NK-92 (cell line): ENCODE results near the gene CYREN.
"Not testable (repeated sequence)": the region's sequence is repeated elsewhere in the genome, so short reads cannot be mapped to it uniquely, and the experiment has no call there.

Experiments used
- DNase-seq: peaks from one replicate; lab custom pipeline; 2025; ENCODE audit not compliant: unreplicated experiment; lab: John Stamatoyannopoulos, UW

CYREN gene

DNA sequence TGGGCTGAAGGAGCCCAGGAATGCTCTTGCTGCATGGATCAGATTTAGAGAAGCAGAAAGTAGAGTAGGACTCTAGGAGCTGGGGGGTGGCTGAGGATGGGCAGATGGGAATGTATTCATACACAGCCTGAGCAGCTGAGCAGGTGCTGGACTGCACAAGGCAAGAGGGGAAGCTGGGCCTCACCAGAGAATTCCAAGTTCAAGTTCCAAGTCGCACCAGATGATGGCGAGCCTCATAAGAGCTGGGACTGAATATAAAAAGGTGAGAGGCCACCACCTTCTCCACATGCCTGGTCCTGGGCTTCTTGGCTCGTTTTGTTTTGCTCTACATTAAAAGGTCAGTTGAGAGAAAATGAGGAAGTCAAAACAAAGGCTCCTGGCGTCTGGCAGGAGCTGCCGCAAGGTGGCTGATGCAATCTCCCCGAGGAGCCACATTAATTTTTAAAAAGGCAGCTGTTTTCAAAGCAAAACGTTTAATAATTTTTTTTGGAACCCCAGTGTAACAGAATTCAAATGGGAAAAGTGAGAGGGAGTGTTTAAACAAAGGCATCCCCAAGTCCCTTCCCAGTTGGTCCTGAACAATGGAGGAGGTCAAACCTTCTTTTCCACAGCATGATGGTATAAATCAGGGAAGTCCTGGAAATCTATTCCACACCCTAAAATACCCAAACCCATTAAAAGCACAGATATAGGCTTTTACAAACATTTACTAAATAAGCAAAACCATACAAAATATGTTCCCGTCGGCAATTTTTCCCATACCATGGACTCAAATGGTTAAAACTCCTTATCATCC lies 9.5 kb downstream of the CYREN start:
- no peak for DNase-seq

DNA sequence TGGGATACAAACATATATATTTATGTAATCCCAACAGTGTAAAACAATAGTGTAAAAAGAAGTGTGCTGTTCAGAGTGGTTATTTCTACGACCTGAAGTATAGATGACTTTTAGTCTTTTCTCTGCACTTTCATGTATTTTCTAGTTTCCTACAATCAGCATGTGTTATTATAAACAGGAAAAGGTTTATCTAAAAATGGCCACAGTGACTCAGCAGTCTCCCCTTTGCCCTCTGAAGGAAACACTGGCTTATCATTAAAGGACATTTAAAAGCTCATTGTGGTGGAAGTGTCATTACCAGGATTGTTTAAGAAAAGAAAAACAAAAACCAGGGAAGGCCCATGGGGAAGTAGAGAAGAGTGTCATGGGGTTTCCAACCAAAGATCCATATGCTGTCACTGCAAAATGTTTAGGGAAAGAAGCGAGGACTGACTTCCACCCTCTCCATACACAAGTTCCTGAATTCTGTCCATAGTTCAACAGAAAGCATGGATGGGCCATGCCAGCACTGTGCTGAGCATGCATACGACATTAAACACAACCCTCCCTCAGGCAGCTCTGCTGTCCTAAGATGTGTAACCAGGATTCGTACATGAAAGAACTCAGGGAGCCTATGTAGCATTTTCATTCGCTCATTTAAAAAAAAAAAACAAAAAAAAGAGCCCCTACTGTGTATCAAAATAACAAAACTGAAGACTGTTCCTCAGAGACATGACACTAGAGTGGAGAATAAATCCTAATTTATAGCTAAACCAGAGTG lies 10.2 kb downstream of the CYREN start:
- no peak for DNase-seq

DNA sequence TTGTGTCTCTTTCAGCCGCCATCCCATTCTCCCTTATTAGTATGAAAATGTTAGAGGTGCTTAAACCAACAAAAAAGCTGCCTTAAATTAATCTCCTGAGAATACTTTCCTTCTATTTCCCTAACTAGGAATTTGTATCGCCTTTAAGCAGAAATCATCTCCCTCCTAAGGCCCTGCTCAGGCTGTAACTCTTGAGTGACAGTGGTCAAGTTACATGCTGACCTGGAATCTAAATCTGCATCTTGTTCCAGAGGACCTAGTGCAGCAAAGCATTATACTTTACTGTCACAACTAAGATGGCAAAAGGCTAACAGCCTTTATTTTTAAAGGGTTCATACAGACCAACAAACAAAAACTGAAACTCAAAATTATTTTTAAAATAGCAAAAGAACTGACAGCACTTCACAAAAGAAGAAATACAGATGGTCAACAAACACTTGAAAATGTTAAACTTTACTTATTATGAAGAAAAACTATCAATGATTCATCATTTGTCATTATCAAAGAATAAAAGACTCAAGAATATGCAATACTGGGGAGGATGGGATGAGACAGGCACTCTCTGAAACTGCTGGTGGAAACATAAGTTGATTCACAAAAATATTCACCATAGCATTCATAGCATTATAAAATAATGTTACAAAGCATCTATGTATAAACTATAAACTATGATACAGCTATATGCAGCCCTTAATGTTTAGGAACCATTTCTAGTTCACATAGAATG lies 11.0 kb downstream of the CYREN start:
- no peak for DNase-seq

DNA sequence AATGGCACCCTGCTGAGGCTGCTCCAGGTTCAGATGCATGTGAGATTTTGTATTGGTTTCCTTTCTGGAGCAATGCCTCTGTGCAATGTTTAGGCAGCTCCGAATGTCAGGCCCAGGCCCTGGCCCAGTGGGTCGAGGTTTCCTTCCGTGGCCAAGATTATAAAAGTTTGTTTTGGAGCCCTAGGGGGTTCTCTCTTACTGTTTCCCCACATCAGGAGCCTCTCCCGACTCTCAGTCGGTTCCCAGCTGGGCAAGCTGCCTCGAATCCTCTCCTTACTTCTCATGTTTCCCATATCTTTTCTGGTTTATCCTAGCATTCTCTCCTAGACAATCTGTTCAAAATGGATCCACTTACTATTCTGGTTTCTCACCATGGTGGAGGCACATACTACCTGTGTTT lies 11.6 kb downstream of the CYREN start:
- DNase-seq = no peak

DNA sequence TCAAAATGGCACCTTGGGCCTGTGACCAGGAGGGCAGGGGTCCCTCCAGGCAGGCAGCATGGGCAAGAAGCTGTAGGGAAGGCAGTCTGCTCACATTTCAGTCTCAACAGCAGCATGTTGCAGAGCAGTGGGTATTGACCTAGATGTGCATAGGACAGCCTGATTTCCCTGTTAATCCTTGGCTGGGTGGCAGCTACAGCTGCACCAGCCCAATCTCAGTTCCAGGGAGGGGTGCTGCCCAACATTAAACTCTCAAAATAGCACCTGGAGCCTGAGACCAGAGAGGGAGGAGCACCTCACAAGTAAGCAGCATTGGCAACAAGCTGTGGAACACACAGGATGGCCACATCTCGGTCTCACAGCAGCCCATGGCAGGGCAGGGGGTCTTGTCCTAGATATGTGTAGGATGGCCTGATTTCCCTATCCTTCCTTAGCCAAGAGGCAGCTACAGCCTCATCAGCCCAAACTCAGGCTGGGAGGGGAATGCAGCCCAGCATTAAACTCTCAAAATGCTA lies 12.3 kb downstream of the CYREN start:
- DNase-seq = no peak

DNA sequence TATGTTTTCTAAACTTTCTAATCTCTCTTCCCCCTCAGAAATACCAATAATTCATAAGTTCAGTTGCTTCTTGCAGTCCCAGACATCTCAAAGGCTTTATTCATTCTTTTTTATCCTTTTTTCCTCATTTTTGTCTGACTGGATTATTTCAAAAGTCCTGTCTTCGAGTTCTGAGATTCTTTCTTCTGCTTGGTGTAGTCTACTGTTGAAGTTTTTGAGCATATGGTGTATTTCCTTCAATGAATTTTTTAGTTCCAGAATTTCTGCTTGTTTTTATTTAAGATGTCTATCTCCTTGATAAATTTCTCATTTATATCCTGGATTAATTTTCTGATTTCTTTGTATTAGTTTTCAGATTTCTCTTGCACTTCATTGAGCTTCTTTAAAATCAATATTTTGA lies 14.2 kb downstream of the CYREN start:
- DNase-seq = no peak

DNA sequence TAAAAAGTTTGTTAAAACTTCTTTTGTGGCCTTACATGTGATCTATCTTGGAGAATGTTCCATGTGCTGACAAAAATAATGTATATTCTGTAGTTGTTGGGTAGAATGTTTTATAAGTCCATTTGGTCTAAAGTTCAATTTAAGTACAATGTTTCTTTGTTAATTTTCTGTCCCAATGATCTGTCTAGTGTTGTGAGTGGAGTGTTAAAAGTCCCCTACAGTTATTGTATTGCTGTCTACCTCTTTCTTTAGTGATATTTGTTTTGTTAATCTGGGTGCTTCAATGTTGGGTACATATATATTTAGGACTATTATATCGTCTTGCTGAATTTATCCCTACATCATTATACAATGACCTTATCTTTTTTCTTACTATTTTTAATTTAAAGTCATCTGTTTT lies 15.8 kb downstream of the CYREN start:
- DNase-seq = no peak

DNA sequence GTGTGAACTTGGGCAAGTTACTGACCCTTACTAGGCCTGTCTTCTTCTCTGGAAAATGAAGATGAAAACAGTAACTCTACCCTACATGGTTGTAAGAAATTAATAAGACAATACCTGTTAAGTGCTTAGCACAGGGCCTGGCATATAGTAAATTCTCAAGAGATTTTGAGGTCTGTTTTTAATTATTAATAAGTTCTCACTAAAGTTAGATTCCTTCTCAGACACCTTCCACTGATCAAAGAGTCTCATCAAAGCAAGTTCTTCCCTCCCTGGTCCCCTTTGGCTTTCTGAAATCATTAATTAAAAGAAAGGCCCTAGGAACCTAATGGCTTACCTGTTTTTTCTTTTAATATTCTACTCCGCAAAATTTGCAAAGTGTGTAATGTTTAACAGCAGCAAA lies 18.1 kb downstream of the CYREN start:
- no peak for DNase-seq

DNA sequence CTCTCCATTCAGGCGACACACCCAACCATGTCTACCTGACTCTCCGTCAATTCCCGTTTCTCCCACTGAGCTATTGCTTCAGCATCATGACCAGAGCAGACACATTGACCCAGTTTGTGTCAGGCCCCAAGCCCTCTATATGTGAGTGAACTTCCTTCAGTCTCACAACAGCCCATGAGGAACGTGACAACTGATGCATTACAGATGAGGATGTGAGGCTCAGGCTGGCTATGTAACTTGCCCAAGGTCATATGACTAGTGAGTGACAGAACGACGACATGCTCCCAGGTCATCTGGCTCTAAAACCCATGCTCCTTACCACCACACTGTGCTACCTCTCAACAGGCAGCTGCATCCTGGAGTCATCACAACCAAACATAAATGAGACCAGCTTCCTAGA lies 19.0 kb downstream of the CYREN start:
- no peak for DNase-seq

DNA sequence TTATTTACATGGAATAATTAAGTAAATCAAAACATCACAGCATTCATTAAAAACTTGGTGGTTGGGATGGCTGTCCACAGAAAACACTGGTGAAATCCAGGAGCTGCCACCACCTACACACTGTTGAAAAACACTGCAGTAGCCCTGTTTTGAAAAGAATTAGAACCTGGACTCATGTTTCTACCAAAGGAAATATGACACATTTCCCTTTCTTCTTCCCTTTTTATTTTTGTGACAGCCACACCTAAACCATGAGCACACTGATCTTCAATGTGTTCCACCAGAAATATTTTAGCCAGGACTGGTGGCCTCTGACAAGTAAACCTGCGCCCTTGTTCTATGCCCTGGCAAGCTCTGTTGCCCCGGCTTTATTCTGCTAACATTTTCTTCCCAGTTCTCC lies 19.4 kb downstream of the CYREN start:
- no peak for DNase-seq

DNA sequence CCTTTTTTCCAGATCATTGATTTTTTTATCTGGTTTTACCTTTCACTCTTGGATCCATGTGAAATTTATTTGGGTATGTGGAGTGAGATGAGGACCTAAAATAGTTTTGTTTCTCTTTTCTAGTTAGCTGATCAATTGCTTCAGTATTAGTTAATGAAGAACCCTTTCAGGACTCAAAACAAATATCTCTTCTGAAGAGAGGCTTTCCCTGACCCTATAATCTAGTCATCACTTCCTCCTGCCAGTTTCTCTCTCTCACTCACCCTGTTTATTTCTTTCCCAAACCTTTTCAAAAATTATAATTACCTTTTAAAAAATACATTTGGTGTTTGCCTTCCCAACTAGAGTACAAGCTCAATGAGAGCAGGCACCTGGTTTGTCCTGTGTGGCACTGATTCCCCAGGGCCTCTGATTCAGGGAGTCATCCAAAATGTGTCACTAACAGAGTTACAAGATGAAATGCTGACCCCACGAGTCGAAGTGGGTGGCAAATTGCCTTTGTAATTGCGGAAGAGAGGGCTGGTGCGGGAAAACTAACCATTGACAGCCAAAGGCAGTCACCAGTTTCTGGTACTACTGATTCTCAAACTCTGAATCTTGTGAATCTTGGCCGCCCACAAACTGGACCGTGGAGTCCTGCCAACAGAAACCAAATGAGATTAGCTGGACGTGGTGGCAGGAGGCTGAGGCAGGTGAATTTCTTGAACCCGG lies 20.3 kb downstream of the CYREN start:
- no peak for DNase-seq

DNA sequence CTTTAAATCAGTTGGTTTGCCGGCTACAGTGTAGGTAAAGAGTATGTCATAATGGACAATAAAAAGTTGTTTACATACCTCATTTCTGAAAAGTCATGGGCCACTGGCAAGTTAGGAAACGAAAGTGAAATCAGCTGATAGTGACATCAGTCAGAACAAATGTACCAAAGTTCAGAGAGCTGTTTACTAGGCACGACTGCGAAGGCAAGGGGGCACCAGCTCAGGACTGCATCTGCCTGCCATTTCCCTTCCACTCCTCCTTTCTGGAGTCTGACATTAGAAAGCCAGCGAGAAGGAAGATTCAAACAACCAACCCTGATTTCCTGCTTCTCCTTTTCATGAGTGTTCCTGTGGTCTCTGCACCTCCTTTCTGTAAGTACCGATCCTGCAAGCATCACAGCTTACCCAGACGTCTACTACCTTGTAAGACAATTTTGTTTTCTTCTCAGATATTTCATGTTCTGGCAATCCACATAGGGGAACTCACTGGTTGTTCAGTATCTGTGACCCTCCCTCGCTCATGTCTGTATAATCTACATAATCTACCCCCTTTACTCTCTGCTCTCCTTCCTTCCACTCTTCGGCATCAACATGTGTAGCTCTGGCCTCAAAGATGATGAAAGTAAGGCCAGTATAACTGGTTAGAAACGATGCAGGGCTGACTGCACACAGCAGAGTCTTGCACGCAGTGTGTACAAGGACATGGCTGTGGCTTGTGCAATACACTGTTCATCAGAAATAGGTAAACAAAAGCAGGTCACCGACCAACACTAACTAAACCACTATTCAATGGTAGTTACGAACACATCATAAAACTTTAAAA lies 22.4 kb downstream of the CYREN start, which contains the start of gene TMEM140:
TSS of gene TMEM140 (plus strand) at position 174 of the 823 bp plus-strand sequence. CDS start 16,370 bp downstream, outside the sequence.
- no peak for DNase-seq

DNA sequence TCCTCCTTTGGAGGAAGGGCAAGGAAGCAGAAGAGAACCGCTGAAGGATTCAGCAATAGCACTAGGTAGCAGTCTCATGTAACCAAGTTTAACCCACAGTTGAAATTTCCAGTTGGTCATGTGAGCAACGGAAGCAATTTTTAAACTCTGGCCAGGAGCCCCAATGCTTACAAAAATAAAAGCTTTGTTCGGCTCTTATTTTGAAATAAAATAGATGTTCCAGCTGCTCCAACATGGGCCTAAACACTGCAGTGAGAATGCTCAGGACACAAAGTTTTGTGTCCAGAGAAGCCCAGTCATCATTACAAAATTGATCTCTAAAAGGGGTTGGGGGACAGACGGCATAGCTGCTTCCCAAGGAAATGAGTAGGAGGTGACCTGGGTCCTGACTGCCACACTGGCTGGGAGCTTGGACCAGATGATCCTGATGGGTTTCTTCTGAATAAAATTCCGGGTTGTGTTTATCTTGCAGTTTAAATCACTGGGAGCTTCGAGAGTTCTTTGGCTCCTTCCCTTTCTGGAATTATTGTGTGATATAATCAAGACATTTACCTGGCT lies 23.1 kb downstream of the CYREN start:
- DNase-seq = no peak

DNA sequence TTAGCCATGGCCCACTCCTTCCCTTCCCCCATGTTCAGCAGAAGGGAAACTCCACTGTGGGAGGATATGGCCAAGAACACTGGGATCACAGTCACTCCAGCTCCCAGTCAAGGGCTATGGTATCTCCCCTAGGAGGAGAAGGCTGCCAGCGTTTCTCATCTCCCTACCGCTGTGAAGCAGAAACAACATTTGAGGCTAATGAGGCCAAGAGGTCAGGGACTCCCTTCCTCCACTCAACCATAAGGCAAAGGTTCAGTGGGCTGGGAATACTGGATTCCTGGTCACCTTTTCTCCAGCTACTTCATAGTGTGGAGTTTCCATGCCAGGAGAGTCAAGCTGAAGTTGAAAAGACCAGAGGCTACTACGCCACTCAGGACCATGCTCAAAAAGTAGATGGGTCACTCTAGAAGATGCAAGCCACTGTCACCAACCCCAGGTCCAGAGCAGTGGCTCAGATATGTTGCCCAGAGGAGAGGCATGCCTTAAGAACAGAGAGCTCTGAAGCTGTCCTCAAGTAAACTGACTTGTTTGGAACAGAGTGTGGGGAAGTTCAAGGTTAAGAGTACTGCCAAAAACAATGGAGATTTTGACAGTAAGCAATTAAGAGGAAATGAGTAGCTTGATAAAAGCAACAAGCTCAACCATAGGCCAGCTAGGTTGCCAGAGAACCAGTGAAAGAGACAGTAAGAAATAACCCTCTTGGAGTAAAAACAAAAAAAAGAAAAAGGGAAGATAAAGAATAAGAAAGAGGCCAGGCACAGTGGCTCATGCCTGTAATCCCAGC lies 26.4 kb downstream of the CYREN start:
- no peak for DNase-seq

DNA sequence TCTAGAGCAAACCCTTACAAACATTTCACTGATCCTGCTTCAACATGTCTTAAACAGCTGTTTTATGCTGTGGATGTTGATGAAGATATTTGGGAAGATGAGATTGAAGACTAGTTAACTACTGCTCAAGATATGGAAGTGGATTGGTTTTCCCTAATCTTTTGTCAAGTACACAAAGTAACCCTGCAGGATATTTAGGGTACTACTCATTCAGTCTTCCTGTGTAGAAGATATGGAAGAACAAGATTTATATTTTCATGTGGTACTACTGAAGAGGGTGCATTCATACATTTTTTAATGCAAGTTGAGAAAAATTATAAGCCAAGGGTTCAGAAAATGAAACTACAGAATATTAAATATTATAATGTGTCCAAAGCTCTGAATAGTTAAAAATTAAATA lies 40.9 kb downstream of the CYREN start:
- no peak for DNase-seq

DNA sequence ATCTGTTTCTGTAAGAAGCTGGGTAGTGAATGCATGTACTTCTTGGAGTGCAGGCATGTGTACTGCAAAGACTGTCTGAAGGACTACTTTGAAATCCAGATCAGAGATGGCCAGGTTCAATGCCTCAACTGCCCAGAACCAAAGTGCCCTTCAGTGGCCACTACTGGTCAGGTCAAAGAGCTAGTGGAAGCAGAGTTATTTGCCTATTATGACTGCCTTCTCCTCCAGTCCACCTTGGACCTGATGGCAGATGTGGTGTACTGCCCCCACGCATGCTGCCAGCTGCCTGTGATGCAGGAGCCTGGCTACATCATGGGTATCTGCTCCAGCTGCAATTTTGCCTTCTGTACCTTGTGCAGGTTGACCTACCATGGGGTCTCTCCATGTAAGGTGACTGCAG lies 41.6 kb downstream of the CYREN start:
- no peak for DNase-seq

DNA sequence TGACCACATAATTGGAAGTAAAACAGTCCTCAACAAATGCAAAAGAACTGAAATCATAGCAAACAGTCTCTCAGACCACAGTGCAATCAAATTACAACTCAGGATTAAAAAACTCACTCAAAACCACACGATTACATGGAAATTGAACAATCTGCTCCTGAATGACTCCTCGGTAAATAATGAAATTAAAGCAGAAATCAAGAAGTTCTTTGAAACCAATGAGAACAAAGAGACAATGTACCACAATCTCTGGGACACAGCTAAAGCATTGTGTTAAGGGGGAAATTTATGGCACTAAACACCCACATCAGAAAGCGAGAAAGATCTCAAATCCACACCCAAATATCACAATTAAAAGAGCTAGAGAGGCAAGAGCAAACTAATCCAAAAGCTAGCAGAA lies 45.9 kb downstream of the CYREN start:
- DNase-seq = not testable (repeated sequence)

DNA sequence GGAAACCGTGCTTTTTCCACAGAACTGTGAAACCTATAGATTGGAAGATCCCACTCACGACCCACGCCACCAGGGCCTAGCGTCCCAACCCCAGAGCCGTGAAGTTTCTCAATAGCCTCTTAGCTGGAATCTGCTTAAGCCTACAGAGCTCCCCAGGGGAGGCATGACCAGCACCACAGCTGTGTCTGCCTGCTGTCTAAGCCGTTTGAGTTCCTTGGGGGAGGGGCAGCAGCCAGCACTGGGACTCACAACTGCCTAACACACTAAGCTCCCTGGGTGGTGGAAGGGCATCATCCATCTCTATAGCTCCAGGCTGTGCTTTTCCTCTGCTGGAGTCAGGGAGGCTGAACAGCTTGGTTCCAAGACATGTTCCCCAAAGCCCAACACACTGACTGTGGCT lies 48.6 kb downstream of the CYREN start:
- no peak for DNase-seq

DNA sequence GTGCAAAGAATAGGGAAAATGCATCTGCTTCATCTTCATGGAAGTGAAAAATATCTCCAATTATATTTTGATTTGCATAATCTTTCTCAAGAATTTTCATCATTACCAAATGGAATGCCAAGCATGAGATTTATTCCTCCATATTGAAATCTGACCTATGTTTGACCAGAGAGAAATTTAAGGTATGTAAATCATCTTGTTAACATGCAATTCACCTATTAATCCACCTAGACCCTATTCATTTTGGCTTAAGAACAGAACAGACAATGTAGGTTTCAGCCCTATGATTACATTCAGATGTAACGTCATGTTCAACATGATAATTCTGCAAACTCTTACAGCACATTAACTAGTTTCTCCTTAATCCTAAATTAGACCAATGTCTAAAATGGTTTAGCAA lies 53.4 kb downstream of the CYREN start:
- DNase-seq = no peak
